Endodermal cell (in vitro differentiated cells): ENCODE measurements around the gene PHOSPHO1. TPM values are rescaled to one million over a fixed set of nuclear protein-coding genes. Genes with fewer than 3 reads are reported as not detected.

ENCODE experiments used
- DNase-seq: peaks from one replicate; pipeline ENCODE4 v3.0.0-alpha.2; 2017
- H3K27ac ChIP-seq: 2 replicates; pipeline ENCODE4 v1.5.1; 2013; ENCODE audit warnings: mild to moderate bottlenecking, low read depth, low read length, moderate library complexity
- H3K27me3 ChIP-seq: 2 replicates; pipeline ENCODE4 v1.6.1; 2013; ENCODE audit warnings: mild to moderate bottlenecking, low read length, moderate library complexity; ENCODE audit not compliant: insufficient read depth, control insufficient read depth, poor library complexity, severe bottlenecking
- H3K36me3 ChIP-seq: 2 replicates; pipeline ENCODE4 v1.7.0; 2013; ENCODE audit warnings: mild to moderate bottlenecking, low read length, moderate library complexity; ENCODE audit not compliant: control insufficient read depth, insufficient read depth
- H3K4me1 ChIP-seq: one replicate; pipeline ENCODE4 v1.7.0; 2013; ENCODE audit warnings: low read length; ENCODE audit not compliant: control insufficient read depth, insufficient read depth
- H3K4me3 ChIP-seq: 2 replicates; pipeline ENCODE4 v1.5.1; 2013; ENCODE audit warnings: mild to moderate bottlenecking, low read length, moderate library complexity
- H3K9ac ChIP-seq: 2 replicates; pipeline ENCODE4 v1.6.1; 2013; ENCODE audit warnings: mild to moderate bottlenecking, low read length, moderate library complexity; ENCODE audit not compliant: poor library complexity, severe bottlenecking; ENCODE audit errors: extremely low read depth
- H3K9me3 ChIP-seq: 2 replicates; pipeline ENCODE4 v1.6.1; 2013; ENCODE audit warnings: mild to moderate bottlenecking, low read length, moderate library complexity; ENCODE audit not compliant: control insufficient read depth
- H3K27ac Mint-ChIP-seq: 2 replicates; pipeline ENCODE4 v1.8.0; 2020; ENCODE audit warnings: mixed read lengths
- H3K27me3 Mint-ChIP-seq: 2 replicates; pipeline ENCODE4 v1.8.0; 2021; ENCODE audit warnings: mild to moderate bottlenecking, mixed read lengths; ENCODE audit not compliant: insufficient read depth
- H3K36me3 Mint-ChIP-seq: 2 replicates; pipeline ENCODE4 v1.8.0; 2020; ENCODE audit warnings: low read depth, mixed read lengths
- H3K4me1 Mint-ChIP-seq: 2 replicates; pipeline ENCODE4 v1.8.0; 2020; ENCODE audit warnings: mixed read lengths
- H3K4me3 Mint-ChIP-seq: 2 replicates; pipeline ENCODE4 v1.8.0; 2020; ENCODE audit warnings: mild to moderate bottlenecking, moderate library complexity, mixed read lengths
- H3K9me3 Mint-ChIP-seq: 2 replicates; pipeline ENCODE4 v1.8.0; 2020; ENCODE audit warnings: mild to moderate bottlenecking, mixed read lengths
- CTCF ChIP-seq: fragments of 200-600 bp; sonication (generic); conservative IDR thresholded peaks from 2 replicates; pipeline ENCODE4 v1.5.0; 2021; ENCODE audit warnings: antibody characterized with exemption, mild to moderate bottlenecking
- WGBS, 2 experiments: methylation state at CpG; one replicate each; pipeline versions ENCODE4 v1.1.5 to v1.1.7; 2013; ENCODE audit warnings: missing lambda C conversion rate in 2 of 2, mixed read lengths in 1 of 2; ENCODE audit not compliant: insufficient coverage in 1 of 2, insufficient read length in 1 of 2; 5-methylcytosine and 5-hydroxymethylcytosine counted together
- total RNA-seq, 2 donors: library from RNA; stranded (reverse); fragmentation: NEBNext Ultra II Directional in 1 of 2; extraction: Animal tissue kit (Norgen Biotek cat#: 25700) in 1 of 2; gene quantifications; 2 replicates in 1 of 2; 3 replicates in 1 of 2; pipeline ENCODE4 v1.2.1, GENCODE V29; 2021

PHOSPHO1 gene
- total RNA-seq, 2 donors from 2014 or later, result 0.82 to 1.3 TPM

GRCh38 chr17:49239963-49240362, 9.4 kb upstream of the PHOSPHO1 start:
- DNase-seq, result no peak
- no peaks in the 10 kb centered on the region for H3K9me3 ChIP-seq
- Mint-ChIP-seq H3K4me1 (peaks cover 1% of the 10 kb centered on the region), H3K9me3 (no peaks in the 10 kb centered on the region), H3K4me3 (no peak overlapping the region), H3K27ac (no peak overlapping the region), H3K27me3 (no peaks in the 10 kb centered on the region), H3K36me3 (no peaks in the 10 kb centered on the region)
- H3K36me3 ChIP-seq, result no peaks in the 10 kb centered on the region
- WGBS, 2 experiments, result 94% methylated on average over 1 of the region's 1 CpG; no CpG with 5 or more reads in 1 of the 2 experiments
- no peaks in the 10 kb centered on the region for H3K27me3 ChIP-seq
- H3K4me3 ChIP-seq, result no peak overlapping the region
- no peak for TF ChIP-seq CTCF
- no peak overlapping the region for H3K9ac ChIP-seq
- no peaks in the 10 kb centered on the region for H3K4me1 ChIP-seq
- H3K27ac ChIP-seq, result no peak overlapping the region

GRCh38 chr17:49235896-49236295, 5.3 kb upstream of the PHOSPHO1 start:
- TF ChIP-seq CTCF, result no peak
- H3K27me3 Mint-ChIP-seq, result peaks cover 20% of the 10 kb centered on the region
- no peaks in the 10 kb centered on the region for H3K9me3 ChIP-seq
- WGBS, 2 experiments, result 90% methylated on average over 4 of the region's 4 CpGs; no CpG with 5 or more reads in 1 of the 2 experiments
- no peak overlapping the region for H3K4me3 ChIP-seq
- no peaks in the 10 kb centered on the region for H3K4me1 ChIP-seq
- no peak overlapping the region for H3K9ac ChIP-seq
- peaks cover 13% of the 10 kb centered on the region for H3K27me3 ChIP-seq
- no peaks in the 10 kb centered on the region for H3K36me3 ChIP-seq
- no peaks in the 10 kb centered on the region for H3K9me3 Mint-ChIP-seq
- no peaks in the 10 kb centered on the region for H3K36me3 Mint-ChIP-seq
- no peak overlapping the region for H3K4me3 Mint-ChIP-seq
- no peak overlapping the region for H3K27ac Mint-ChIP-seq
- no peak overlapping the region for H3K27ac ChIP-seq
- no peak for DNase-seq
- H3K4me1 Mint-ChIP-seq, result peaks cover 3% of the 10 kb centered on the region

GRCh38 chr17:49234509-49235080, 4.0 kb upstream of the PHOSPHO1 start:
- H3K4me3 Mint-ChIP-seq, result no peak overlapping the region
- no peaks in the 10 kb centered on the region for H3K36me3 Mint-ChIP-seq
- H3K9ac ChIP-seq, result no peak overlapping the region
- H3K4me3 ChIP-seq, result no peak overlapping the region
- H3K9me3 ChIP-seq, result no peaks in the 10 kb centered on the region
- no peak overlapping the region for H3K27ac ChIP-seq
- peaks cover 29% of the 10 kb centered on the region for H3K27me3 Mint-ChIP-seq
- DNase-seq, result no peak
- WGBS, 2 experiments, result 85% methylated on average over 2 to 3 of the region's 5 CpGs
- H3K4me1 ChIP-seq, result no peaks in the 10 kb centered on the region
- no peak for TF ChIP-seq CTCF
- no peak overlapping the region for H3K27ac Mint-ChIP-seq
- peaks cover 4% of the 10 kb centered on the region for H3K4me1 Mint-ChIP-seq
- H3K9me3 Mint-ChIP-seq, result no peaks in the 10 kb centered on the region
- no peaks in the 10 kb centered on the region for H3K36me3 ChIP-seq
- peaks cover 14% of the 10 kb centered on the region for H3K27me3 ChIP-seq
